ELR (cell line): ENCODE data around the gene CORO2A.
"Not testable (repeated sequence)": the region's sequence is repeated elsewhere in the genome, so short reads cannot be mapped to it uniquely, and the experiment has no call there.

Source experiments
- DNase-seq: peaks from one replicate; pipeline ENCODE4 v3.0.0-alpha.2; 2015; ENCODE audit warnings: low read depth

CORO2A gene

GRCh38 chr9:98107926-98108325 is 84.5 kb downstream of the CORO2A start:
- no peak for DNase-seq

GRCh38 chr9:98105006-98105405 is 87.4 kb downstream of the CORO2A start:
- no peak for DNase-seq

GRCh38 chr9:98104445-98104881 is 88.0 kb downstream of the CORO2A start:
- no peak for DNase-seq

GRCh38 chr9:98101868-98102273 is 90.6 kb downstream of the CORO2A start:
- DNase-seq, result no peak

- no peak for DNase-seq
Observed at GRCh38 chr9:98101416-98101815, 91.0 kb downstream of the CORO2A start.

GRCh38 chr9:98100456-98100855 is 92.0 kb downstream of the CORO2A start:
- no peak for DNase-seq

- no peak for DNase-seq
Observed at GRCh38 chr9:98099898-98100297, 92.5 kb downstream of the CORO2A start.

GRCh38 chr9:98099346-98099745 is 93.1 kb downstream of the CORO2A start:
- no peak for DNase-seq

GRCh38 chr9:98097836-98098235 is 94.6 kb downstream of the CORO2A start:
- no peak for DNase-seq

GRCh38 chr9:98096091-98096490 is 96.3 kb downstream of the CORO2A start:
- no peak for DNase-seq

- DNase-seq, result no peak
Observed at GRCh38 chr9:98095401-98095800, 97.0 kb downstream of the CORO2A start.

- DNase-seq, result no peak
Observed at GRCh38 chr9:98094851-98095250, 97.6 kb downstream of the CORO2A start.

- no peak for DNase-seq
Observed at GRCh38 chr9:98094316-98094715, 98.1 kb downstream of the CORO2A start.

- DNase-seq, result no peak
Observed at GRCh38 chr9:98092613-98092931, 99.9 kb downstream of the CORO2A start.

GRCh38 chr9:98091735-98092612 is 100.5 kb downstream of the CORO2A start:
- no peak for DNase-seq

- not testable (repeated sequence) for DNase-seq
Observed at GRCh38 chr9:98090674-98091073, 101.8 kb downstream of the CORO2A start.

GRCh38 chr9:98087420-98088354 is 104.8 kb downstream of the CORO2A start:
- DNase-seq, result no peak

GRCh38 chr9:98086461-98086860 is 106.0 kb downstream of the CORO2A start:
- DNase-seq, result no peak

- no peak for DNase-seq
Observed at GRCh38 chr9:98085944-98086343, 106.5 kb downstream of the CORO2A start.

GRCh38 chr9:98085058-98085457 is 107.4 kb downstream of the CORO2A start:
- no peak for DNase-seq

GRCh38 chr9:98084396-98084795 is 108.0 kb downstream of the CORO2A start:
- no peak for DNase-seq

GRCh38 chr9:98083566-98084183 is 108.8 kb downstream of the CORO2A start:
- DNase-seq, result no peak
